ENCODE measurements around the gene CASP8AP2.
"Not testable (repeated sequence)": the region's sequence is repeated elsewhere in the genome, so short reads cannot be mapped to it uniquely, and the experiment has no call there.

The CASP8AP2 gene
- total RNA-seq: 75.0 to 236 (median 131) reads per million in 3 experiments

DNA sequence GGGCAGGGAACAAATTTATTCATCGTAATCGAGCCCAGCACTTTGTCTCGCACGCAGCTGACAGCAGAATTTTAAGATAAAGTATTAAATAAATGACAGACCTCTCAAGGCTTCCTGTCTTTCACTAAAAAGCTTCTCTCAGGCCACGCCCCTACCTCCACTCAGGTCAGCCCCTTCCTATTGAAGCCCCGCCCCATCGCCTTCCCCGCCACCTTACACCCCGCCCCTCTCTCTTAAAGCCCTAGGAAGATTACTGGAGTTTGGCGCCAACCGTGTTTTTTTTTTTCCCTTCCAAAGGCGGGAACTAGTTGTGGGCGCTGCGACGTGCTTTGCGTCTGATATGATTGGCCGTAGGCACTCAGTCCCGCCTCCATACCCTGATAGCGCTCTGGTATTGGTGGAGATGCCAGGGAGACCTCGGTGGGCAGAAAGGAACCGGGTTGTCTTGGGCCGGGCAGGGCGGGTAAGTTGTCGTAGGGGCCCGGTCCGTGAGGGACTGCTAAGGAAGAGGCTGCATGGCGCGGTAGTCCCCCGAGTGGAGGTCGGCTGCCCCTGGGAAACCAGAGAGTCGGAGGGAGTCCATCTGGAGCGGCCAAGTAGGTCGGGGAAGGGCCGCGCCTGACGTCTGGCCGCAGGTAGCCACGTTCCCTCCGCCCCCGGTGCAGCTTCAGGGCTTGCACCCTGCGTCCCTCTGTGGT is at the start of gene CASP8AP2:
CASP8AP2 (plus strand) TSS at position 409 of the 698 bp plus-strand sequence.
- peak; percentile 97 for DNase-seq

DNA sequence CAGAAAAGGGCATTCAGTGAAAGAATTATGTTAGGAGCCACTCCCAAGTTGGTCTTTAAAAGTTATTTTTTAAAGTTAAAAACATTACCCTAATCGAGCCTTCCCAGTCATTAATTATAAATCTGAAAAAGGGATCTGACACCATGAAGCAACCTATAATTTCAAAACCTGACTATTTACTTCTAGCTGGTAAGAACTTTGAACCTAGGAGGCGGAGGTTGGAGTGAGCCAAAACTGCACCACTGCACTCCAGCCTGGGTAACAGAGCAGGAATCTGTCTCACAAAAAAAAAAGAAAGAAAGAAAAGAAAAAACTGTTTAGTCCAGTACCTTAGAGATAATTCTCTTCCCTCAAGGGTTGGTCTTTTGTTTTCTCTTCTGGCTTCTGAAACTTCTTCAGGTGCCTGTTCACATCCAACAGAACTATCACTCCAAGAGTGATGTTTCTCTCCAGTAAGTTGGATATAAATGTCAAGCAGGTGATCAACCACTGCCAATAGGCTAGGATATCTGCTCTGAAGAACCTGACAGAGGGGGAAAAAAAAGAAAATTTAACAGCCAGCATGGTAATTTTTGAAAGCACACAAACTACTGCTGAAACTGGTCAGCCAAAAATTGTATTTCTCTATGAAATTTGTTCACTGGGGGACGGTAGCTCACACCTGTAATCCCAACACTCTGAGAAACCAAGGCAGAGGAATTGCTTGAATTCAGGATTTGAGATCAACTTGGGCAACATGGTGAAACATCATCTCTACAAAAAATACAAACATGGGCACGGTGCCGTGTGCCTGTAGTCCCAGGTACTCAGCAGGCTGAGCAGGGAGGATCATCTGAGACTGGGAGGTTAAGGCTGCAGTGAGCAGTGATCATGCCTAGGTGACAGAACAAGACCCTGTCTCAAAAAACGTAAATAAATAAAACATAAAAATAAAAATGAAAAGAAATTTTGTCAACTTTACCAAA is 48.3 kb upstream of the CASP8AP2 start:
- no peak for DNase-seq

- DNase-seq: no peak
Observed at GRCh38 chr6:89782222-89782621, 47.5 kb upstream of the CASP8AP2 start.

DNA sequence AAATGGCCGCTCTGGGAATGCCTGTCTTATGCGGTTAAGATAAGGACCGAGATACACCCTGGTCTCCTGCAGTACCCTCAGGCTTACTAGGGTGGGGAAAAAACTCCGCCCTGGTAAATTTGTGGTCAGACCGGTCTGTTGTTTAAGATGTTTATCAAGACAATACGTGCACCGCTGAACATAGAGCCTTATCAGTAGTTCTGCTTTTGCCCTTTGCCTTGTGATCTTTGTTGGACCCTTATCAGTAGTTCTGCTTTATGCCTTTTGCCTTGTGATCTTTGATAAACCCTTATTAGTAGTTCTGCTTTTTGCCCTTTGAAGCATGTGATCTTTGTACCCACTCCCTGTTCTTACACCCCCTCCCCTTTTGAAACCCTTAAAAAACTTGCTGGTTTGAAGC is 46.4 kb upstream of the CASP8AP2 start:
- not testable (repeated sequence) for DNase-seq

DNA sequence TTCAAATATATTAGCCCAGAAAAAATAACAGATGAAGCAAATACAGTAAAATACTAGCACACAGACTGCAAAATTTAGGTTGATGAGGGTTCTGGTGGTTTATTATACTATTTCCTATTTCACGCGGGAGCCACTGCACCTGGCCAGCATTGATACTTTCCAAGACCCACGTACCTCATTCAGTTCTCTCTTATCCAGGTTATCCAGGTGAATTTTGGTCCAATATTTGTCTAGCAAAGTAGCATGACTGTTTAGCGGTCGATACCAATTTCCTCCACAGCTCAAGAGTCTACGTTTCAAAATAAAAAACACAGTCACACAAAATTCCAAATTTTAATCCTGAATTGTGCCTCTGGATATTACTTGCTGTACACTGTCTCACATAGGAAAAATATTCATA is 44.8 kb upstream of the CASP8AP2 start:
- no peak for DNase-seq

GRCh38 chr6:89786970-89787369 is 42.7 kb upstream of the CASP8AP2 start:
- DNase-seq: no peak

DNA sequence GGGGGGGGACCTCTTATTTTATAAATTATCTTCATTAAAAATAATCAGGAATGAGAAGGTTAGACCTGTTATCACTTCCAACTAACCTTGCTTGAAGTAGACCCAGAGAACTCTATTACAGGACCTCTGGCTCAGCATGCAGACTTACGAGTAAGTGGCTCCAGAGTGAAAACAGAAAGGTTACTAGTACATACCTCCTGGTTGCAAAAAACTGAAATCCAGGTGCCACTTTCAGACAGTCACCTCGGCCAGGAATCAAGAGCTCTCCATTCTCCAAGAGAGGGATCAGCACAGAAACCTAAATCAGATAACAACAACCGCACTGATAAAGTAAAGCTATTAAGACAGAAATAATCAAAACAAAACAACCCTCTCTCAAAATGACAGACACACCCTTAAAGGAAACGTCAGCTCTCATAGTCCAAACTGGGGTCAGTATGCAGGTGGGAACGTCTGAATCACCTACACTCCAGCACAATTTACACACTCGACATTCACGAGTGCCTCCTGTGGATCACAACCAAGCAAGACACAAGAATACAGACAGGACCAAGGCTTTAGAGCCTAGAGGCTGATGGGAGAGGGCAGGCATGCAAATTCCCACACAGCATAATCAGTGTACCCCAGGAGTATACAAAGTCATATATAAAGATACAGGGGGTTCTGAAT is 41.9 kb upstream of the CASP8AP2 start:
- DNase-seq: no peak

DNA sequence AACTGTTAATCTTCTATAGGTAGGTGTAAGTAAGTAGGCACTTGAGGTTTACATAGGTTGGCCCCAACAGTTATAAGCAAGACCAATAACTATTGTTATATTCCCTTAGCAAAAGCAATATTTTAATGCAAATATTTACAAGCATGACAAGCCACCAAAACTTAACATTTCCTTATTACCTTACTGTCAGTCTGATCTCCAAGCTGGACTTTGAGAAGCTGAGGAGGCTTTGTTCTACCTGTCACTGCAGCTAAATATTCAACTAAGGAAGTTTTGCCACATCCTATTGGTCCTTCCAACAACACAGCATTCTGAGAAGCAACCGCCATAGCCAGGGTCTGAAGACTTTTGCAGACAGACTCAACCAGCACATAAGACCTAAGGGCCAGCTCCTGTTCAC is 39.7 kb upstream of the CASP8AP2 start:
- DNase-seq: no peak

DNA sequence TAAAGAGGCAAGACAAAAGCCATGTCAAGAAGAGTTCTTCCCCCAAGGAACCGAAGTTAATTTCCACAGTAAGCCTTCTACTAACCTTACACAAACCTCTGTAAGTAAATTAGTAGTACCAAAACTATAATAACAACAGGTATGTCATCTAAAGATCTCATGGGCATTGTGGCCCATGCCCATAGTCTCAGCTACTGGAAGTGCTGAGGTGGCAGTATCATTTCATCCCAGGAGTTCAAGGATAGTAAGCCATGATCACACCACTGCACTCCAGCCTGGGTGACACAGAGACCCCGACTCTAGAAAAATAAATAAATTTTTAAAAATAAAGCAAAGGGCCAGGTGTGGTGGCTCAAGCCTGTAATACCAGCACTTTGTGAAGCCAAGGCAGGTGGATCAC is 39.3 kb upstream of the CASP8AP2 start:
- DNase-seq: no peak

GRCh38 chr6:89792881-89793280 is 36.8 kb upstream of the CASP8AP2 start:
- DNase-seq: no peak

- DNase-seq: no peak
Observed at GRCh38 chr6:89793586-89793985, 36.1 kb upstream of the CASP8AP2 start.

GRCh38 chr6:89794324-89794723 is 35.4 kb upstream of the CASP8AP2 start:
- DNase-seq: peak; percentile 29

- no peak for DNase-seq
Observed at GRCh38 chr6:89797317-89797716, 32.4 kb upstream of the CASP8AP2 start.

GRCh38 chr6:89799096-89799495 is 30.6 kb upstream of the CASP8AP2 start:
- DNase-seq: no peak

DNA sequence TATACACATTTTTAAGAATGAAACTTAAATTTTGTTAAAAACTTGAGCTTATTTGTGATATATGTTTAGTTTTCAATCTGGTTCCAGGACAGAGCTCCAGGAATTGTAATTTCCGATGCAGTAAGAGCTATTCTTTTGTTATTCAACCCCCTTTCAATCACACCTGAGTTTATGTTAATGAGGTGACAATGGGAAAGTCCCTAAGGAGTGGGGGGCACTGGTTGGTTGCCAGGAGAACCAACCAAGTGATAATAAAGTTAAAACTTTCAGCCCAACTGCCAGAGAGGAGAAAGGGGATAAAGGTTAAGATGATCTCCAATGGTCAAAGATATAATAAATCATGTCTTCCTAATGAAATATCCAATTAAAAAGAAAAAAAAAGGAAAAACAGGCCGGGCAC is 29.9 kb upstream of the CASP8AP2 start:
- no peak for DNase-seq

GRCh38 chr6:89803271-89803670 is 26.4 kb upstream of the CASP8AP2 start:
- DNase-seq: no peak

GRCh38 chr6:89805814-89806371 is 23.8 kb upstream of the CASP8AP2 start:
- DNase-seq: no peak

- no peak for DNase-seq
Observed at GRCh38 chr6:89807581-89807980, 22.1 kb upstream of the CASP8AP2 start.

DNA sequence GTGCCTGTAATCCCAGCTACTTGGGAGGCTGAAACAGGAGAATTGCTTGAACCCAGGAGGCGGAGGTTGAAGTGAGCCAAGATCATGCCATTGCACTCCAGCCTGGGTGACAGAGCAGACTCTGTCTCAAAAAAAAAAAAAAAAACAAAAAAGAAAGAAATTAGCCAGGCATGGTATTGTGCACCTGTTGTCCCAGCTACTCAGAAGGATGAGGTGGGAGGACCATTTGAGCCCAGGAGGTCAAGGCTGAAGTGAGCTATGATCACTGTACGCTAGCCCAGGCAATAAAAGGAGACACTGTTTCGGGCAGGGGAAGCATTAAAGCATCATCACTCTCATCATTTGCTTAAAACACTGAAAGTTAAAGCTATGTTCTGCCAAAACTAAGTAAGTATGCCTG is 16.3 kb upstream of the CASP8AP2 start:
- DNase-seq: not testable (repeated sequence)

DNA sequence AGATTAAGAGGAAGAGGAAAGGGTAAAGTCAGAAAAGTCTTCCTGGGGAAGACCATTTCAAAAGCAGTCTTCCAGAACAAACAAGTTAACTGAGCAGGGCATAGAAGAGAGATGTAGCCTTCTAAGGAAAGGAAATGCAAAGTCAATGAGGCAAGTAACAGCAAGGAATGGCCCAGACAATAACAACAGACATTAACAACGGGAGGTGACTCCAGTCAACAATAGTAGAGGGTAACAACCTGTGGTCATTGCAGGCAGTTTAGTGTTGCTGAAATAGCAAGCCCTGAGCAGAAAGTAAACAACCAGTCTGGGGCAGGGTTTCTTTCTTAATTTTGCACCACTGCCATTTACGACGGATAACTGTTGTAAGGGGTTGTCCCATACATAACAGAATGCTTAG is 12.2 kb upstream of the CASP8AP2 start:
- DNase-seq: no peak

DNA sequence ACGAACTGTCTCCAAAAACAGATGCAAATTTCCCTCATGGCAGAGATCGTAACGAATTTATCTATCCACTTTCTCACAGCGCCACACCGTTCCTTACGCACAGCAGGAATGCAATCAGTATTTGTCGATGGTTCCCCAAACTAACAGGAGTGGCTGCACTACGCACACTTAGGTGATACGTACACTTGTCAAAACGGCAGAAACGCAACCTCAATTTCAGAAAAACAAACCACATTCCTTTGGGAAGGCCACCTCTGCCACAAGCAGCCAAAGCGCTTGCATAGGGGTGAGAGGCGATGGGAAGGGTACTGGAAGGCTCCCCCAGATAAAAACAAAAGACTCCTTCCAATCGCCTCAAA is 10.7 kb upstream of the CASP8AP2 start:
- DNase-seq: no peak

DNA sequence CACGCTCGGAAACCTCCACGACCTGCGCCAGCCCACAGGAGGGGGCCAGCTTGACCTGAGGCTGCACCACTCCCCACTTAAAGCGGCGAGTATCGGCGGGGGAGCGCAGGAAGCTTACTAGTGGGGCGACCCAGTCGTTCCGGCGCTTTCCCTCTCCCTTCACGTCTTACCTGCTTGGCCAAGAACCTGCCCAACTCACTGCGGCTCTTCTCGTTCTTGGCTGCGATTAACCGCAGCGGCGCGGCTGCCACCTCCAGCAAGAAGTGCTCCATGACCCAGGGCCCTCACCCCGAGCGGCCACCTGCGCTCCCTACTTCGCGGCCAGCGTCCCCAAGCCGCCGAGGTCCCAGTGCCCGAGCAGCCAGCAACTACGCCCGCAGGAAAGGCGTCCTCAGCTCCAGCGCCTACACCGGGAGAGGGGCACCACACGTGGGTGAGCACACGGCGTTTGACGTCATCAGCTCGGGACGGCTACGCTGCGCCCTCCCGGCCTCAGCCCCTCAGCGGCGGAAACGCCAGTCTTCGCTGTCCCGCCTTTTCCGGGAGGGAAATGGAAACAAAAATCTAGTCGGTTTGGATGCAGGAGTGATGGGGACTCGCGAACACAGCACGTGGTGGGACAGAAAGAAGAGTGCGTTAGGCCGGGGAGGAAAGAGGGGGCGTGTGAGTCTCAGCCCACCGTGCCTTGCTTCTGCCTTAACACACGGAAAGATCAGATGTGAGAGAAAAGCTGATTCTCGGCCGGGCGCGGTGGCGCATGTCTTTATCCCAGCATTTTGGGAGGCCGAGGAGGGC is 10.1 kb upstream of the CASP8AP2 start, which contains the start of gene MDN1:
MDN1 (minus strand) TSS at position 459 of the 795 bp plus-strand sequence; CDS start at position 272, 187 bp downstream.
- peak; percentile 90 for DNase-seq

Measured in central memory CD4-positive, alpha-beta T cell (primary cell).